Uterus (tissue), 2 donors: ENCODE measurements around the gene SFSWAP.
"Not testable (repeated sequence)": the region's sequence is repeated elsewhere in the genome, so short reads cannot be mapped to it uniquely, and the experiment has no call there.

Experiments used
- POLR2A ChIP-seq, 2 donors: fragments of 450-650 bp; IDR thresholded peaks; one replicate each; pipeline ENCODE4 v1.6.1; 2016; ENCODE audit warnings: antibody characterized with exemption in 2 of 2, mild to moderate bottlenecking in 1 of 2, moderate library complexity in 1 of 2
- TF ChIP-seq, protein P1 (sequence below), 4 experiments: fragments of 200-600 bp in 2 of 4; fragments of 450-650 bp in 2 of 4; sonication (generic) in 2 of 4; IDR thresholded peaks; one replicate each; pipeline ENCODE4 v1.5.1; 2016 to 2019; ENCODE audit warnings: antibody characterized with exemption in 4 of 4, mild to moderate bottlenecking in 2 of 4, moderate library complexity in 1 of 4

DNA sequence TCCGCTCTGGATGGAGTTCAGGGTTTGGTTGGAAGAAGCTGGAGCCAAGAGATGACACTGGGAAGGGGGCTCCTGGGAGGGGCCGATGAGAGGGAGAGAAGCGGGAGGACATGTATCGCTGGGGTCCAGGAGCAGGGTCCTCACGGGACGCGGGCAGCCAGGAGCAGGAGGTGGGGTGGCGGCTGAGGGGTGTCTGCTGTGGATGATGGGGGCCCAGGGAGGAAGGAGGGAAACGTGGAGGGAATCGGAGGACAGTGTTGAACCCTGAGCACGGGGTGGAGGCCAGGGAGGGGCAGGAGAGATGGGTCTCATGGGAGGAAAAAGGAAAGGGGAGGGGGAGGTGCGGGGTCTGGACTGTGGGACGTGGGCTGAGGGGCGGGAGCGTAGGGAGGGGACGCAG lies 31.7 kb upstream of the SFSWAP start:
- TF ChIP-seq, protein P1, sequence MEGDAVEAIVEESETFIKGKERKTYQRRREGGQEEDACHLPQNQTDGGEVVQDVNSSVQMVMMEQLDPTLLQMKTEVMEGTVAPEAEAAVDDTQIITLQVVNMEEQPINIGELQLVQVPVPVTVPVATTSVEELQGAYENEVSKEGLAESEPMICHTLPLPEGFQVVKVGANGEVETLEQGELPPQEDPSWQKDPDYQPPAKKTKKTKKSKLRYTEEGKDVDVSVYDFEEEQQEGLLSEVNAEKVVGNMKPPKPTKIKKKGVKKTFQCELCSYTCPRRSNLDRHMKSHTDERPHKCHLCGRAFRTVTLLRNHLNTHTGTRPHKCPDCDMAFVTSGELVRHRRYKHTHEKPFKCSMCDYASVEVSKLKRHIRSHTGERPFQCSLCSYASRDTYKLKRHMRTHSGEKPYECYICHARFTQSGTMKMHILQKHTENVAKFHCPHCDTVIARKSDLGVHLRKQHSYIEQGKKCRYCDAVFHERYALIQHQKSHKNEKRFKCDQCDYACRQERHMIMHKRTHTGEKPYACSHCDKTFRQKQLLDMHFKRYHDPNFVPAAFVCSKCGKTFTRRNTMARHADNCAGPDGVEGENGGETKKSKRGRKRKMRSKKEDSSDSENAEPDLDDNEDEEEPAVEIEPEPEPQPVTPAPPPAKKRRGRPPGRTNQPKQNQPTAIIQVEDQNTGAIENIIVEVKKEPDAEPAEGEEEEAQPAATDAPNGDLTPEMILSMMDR (IDR thresholded peaks at IDR 0.05) = not testable (repeated sequence)
- TF ChIP-seq POLR2A (IDR thresholded peaks at IDR 0.05) = not testable (repeated sequence)
